HEK293 (cell line): ENCODE measurements around the gene OR10AD1.

ENCODE experiments used
- CTCF ChIA-PET: fragments of 350-600 bp; formaldehyde crosslinking; extraction: SDS; loops from one replicate; lab custom pipeline; 2021; ENCODE audit warnings: antibody characterized with exemption; lab: Yijun Ruan, JAX
- POLR2A ChIA-PET: fragments of 300-600 bp; formaldehyde crosslinking; extraction: SDS; loops from one replicate; lab custom pipeline; 2020; ENCODE audit warnings: antibody characterized with exemption, inconsistent platforms; lab: Yijun Ruan, JAX
- H3K27ac ChIP-seq: fragments of 200-500 bp; sonication (Bioruptor generic); 2 replicates; pipeline ENCODE4 v1.5.1; 2014; ENCODE audit warnings: low read depth, low read length, control low read depth, inconsistent platforms; ENCODE audit errors: extremely low read depth
- H3K36me3 ChIP-seq, 2 experiments: fragments of 200-500 bp in 1 of 2; sonication (Bioruptor generic) in 1 of 2; 1 replicate in 1 of 2; 2 replicates in 1 of 2; pipeline ENCODE4 v1.5.1; 2014 to 2017; ENCODE audit warnings: inconsistent platforms in 2 of 2, low read length in 2 of 2; ENCODE audit not compliant: control insufficient read depth in 2 of 2, insufficient read depth in 1 of 2
- H3K4me1 ChIP-seq: fragments of 200-500 bp; sonication (Bioruptor generic); 2 replicates; pipeline ENCODE4 v1.5.1; 2014; ENCODE audit warnings: mild to moderate bottlenecking, low read length, inconsistent platforms; ENCODE audit not compliant: control insufficient read depth, insufficient read depth
- H3K4me3 ChIP-seq: 2 replicates; pipeline ENCODE4 v1.5.1; 2011; ENCODE audit warnings: low read depth, mild to moderate bottlenecking, control low read depth, low read length, moderate library complexity
- H3K9me3 ChIP-seq: fragments of 200-500 bp; sonication (Bioruptor generic); 2 replicates; pipeline ENCODE4 v1.5.1; 2014; ENCODE audit warnings: low read depth, low read length, inconsistent platforms; ENCODE audit not compliant: control insufficient read depth, insufficient read depth
- ATF2 ChIP-seq: fragments of 450-650 bp; formaldehyde crosslinking; IDR thresholded peaks from 2 replicates; pipeline ENCODE4 v1.5.1; 2016; ENCODE audit warnings: missing biosample characterization, missing genetic modification characterization, low read depth
- OSR2 ChIP-seq: fragments of 450-650 bp; formaldehyde crosslinking; IDR thresholded peaks from 2 replicates; pipeline ENCODE4 v1.5.1; 2016; ENCODE audit warnings: missing biosample characterization, missing genetic modification characterization
- WT1 ChIP-seq: fragments of 450-650 bp; formaldehyde crosslinking; IDR thresholded peaks from 2 replicates; pipeline ENCODE4 v1.5.1; 2016; ENCODE audit warnings: missing biosample characterization, missing genetic modification characterization
- YY2 ChIP-seq: fragments of 450-650 bp; formaldehyde crosslinking; IDR thresholded peaks from 2 replicates; pipeline ENCODE4 v1.5.1; 2016; ENCODE audit warnings: missing biosample characterization, missing genetic modification characterization
- ZFHX2 ChIP-seq: fragments of 450-650 bp; formaldehyde crosslinking; conservative IDR thresholded peaks from 2 replicates; pipeline ENCODE4 v1.5.1; 2016; ENCODE audit warnings: missing biosample characterization, missing genetic modification characterization
- ZFP41 ChIP-seq: fragments of 450-650 bp; formaldehyde crosslinking; IDR thresholded peaks from 2 replicates; pipeline ENCODE4 v1.5.1; 2016; ENCODE audit warnings: missing biosample characterization, missing genetic modification characterization, borderline replicate concordance
- ZNF10 ChIP-seq: fragments of 450-650 bp; formaldehyde crosslinking; IDR thresholded peaks from 2 replicates; pipeline ENCODE4 v1.5.1; 2017; ENCODE audit warnings: missing biosample characterization, missing genetic modification characterization
- ZNF133 ChIP-seq: fragments of 450-650 bp; formaldehyde crosslinking; IDR thresholded peaks from 2 replicates; pipeline ENCODE4 v1.5.1; 2016; ENCODE audit warnings: missing biosample characterization, missing genetic modification characterization
- ZNF138 ChIP-seq: fragments of 450-650 bp; formaldehyde crosslinking; IDR thresholded peaks from 2 replicates; pipeline ENCODE4 v1.5.1; 2016; ENCODE audit warnings: missing biosample characterization, missing genetic modification characterization, borderline replicate concordance
- ZNF146 ChIP-seq: fragments of 450-650 bp; formaldehyde crosslinking; IDR thresholded peaks from 2 replicates; pipeline ENCODE4 v1.5.1; 2016; ENCODE audit warnings: missing biosample characterization, missing genetic modification characterization
- ZNF174 ChIP-seq: fragments of 450-650 bp; formaldehyde crosslinking; IDR thresholded peaks from 2 replicates; pipeline ENCODE4 v1.5.0; 2017; ENCODE audit warnings: missing biosample characterization, mild to moderate bottlenecking, missing genetic modification characterization
- ZNF18 ChIP-seq: fragments of 450-650 bp; formaldehyde crosslinking; IDR thresholded peaks from 2 replicates; pipeline ENCODE4 v1.5.1; 2016; ENCODE audit warnings: missing biosample characterization, missing genetic modification characterization
- ZNF184 ChIP-seq: fragments of 450-650 bp; IDR thresholded peaks from 2 replicates; pipeline ENCODE4 v1.5.1; 2018; ENCODE audit warnings: missing biosample characterization, mild to moderate bottlenecking, missing genetic modification characterization
- ZNF19 ChIP-seq: fragments of 450-650 bp; formaldehyde crosslinking; IDR thresholded peaks from 2 replicates; pipeline ENCODE4; 2016; ENCODE audit warnings: missing biosample characterization, missing genetic modification characterization, low read depth
- ZNF324 ChIP-seq: fragments of 450-650 bp; formaldehyde crosslinking; IDR thresholded peaks from 2 replicates; pipeline ENCODE4 v1.5.1; 2016; ENCODE audit warnings: missing biosample characterization, missing genetic modification characterization
- ZNF335 ChIP-seq: fragments of 450-650 bp; formaldehyde crosslinking; conservative IDR thresholded peaks from 2 replicates; pipeline ENCODE4 v1.5.1; 2016; ENCODE audit warnings: missing biosample characterization, missing genetic modification characterization
- ZNF391 ChIP-seq: fragments of 450-650 bp; formaldehyde crosslinking; IDR thresholded peaks from 2 replicates; pipeline ENCODE4 v1.5.1; 2016; ENCODE audit warnings: low read depth, missing biosample characterization, missing genetic modification characterization, borderline replicate concordance
- ZNF513 ChIP-seq: fragments of 450-650 bp; IDR thresholded peaks from 2 replicates; pipeline ENCODE4 v1.5.1; 2018; ENCODE audit warnings: missing biosample characterization, missing genetic modification characterization
- ZNF558 ChIP-seq: fragments of 450-650 bp; formaldehyde crosslinking; IDR thresholded peaks from 2 replicates; pipeline ENCODE4 v1.5.1; 2016; ENCODE audit warnings: missing biosample characterization, missing genetic modification characterization
- ZNF561 ChIP-seq: fragments of 450-650 bp; IDR thresholded peaks from 2 replicates; pipeline ENCODE4 v1.5.1; 2018; ENCODE audit warnings: missing biosample characterization, missing genetic modification characterization, borderline replicate concordance
- ZNF623 ChIP-seq: fragments of 450-650 bp; formaldehyde crosslinking; IDR thresholded peaks from 2 replicates; pipeline ENCODE4 v1.5.1; 2016; ENCODE audit warnings: missing biosample characterization, missing genetic modification characterization
- ZNF624 ChIP-seq: fragments of 450-650 bp; formaldehyde crosslinking; IDR thresholded peaks from 2 replicates; pipeline ENCODE4 v1.5.1; 2017; ENCODE audit warnings: missing biosample characterization, missing genetic modification characterization
- ZNF639 ChIP-seq: fragments of 450-650 bp; formaldehyde crosslinking; IDR thresholded peaks from 2 replicates; pipeline ENCODE4 v1.5.1; 2016; ENCODE audit warnings: missing biosample characterization, missing genetic modification characterization
- ZNF747 ChIP-seq: fragments of 450-650 bp; formaldehyde crosslinking; IDR thresholded peaks from 2 replicates; pipeline ENCODE4 v1.5.1; 2016; ENCODE audit warnings: missing biosample characterization, missing genetic modification characterization
- ZSCAN4 ChIP-seq: fragments of 450-650 bp; formaldehyde crosslinking; IDR thresholded peaks from 2 replicates; pipeline ENCODE4 v1.5.1; 2017; ENCODE audit warnings: missing biosample characterization, missing genetic modification characterization

OR10AD1 gene

GRCh38 chr12:48192861-48193260 lies 10.2 kb downstream of the OR10AD1 start:
- ChIA-PET POLR2A (no interaction called here), CTCF (interaction anchor here (0.6 to 1.5 kb wide), 3 partner anchors 65 to 450 kb away, joined by 3 to 5 read pairs (median 4); no protein-coding TSS in a partner anchor)
- TF ChIP-seq ZNF624 (tag by site-specific recombination) = no peak
- TF ChIP-seq ZNF133 = no peak
- TF ChIP-seq ZFP41 (tag by site-specific recombination) = no peak
- TF ChIP-seq, all 188 proteins: peak for 0
- 0 out of 2 replicates have a peak, but pooled peaks cover 4% of the 10 kb centered on the region for H3K4me1 ChIP-seq
- no peak overlapping the region for H3K4me3 ChIP-seq
- no peaks in the 10 kb centered on the region for H3K9me3 ChIP-seq
- no peaks in the 10 kb centered on the region for H3K36me3 ChIP-seq
- no peak overlapping the region for H3K27ac ChIP-seq

- no peak overlapping the region for H3K4me3 ChIP-seq
- no peaks in the 10 kb centered on the region for H3K9me3 ChIP-seq
- H3K27ac ChIP-seq = no peak overlapping the region
- no peaks in the 10 kb centered on the region for H3K4me1 ChIP-seq
- TF ChIP-seq ZNF324 = no peak
- no peak for TF ChIP-seq YY2 (tag by site-specific recombination)
- no peaks in the 10 kb centered on the region for H3K36me3 ChIP-seq
- ChIA-PET CTCF (no interaction called here), POLR2A (no interaction called here)
Measured at GRCh38 chr12:48191096-48191495, 12.0 kb downstream of the OR10AD1 start.

- H3K36me3 ChIP-seq = no peaks in the 10 kb centered on the region
- H3K4me3 ChIP-seq = no peak overlapping the region
- no peaks in the 10 kb centered on the region for H3K4me1 ChIP-seq
- H3K27ac ChIP-seq = no peak overlapping the region
- POLR2A ChIA-PET = no interaction called here
- H3K9me3 ChIP-seq = no peaks in the 10 kb centered on the region
- CTCF ChIA-PET = interaction anchor here (0.6 to 2.9 kb wide), 47 partner anchors 8 to 569 kb away, joined by 3 to 19 read pairs (median 4); partner anchors contain the start of gene ASB8
- TF ChIP-seq ZNF18 (no peak), ZNF513 (tag by site-specific recombination) (no peak), ZNF335 (tag by site-specific recombination) (peak; percentile 49; the same call in 1 of the 2 replicates), ZNF10 (tag by site-specific recombination) (no peak), ZNF19 (tag by site-specific recombination) (no peak), ZFHX2 (tag by site-specific recombination) (peak; percentile 45), WT1 (tag by site-specific recombination) (peak; percentile 27; the same call in 1 of the 2 replicates), ZNF558 (no peak), ZNF184 (no peak), ZNF391 (tag by site-specific recombination) (no peak), ZNF146 (tag by site-specific recombination) (no peak), ATF2 (no peak), OSR2 (tag by site-specific recombination) (no peak), ZNF747 (tag by site-specific recombination) (no peak), ZNF174 (tag by site-specific recombination) (no peak), ZNF561 (no peak; the same call in 1 of the 2 replicates), ZNF138 (tag by site-specific recombination) (no peak), ZNF639 (tag by site-specific recombination) (no peak), ZNF623 (tag by site-specific recombination) (no peak), ZSCAN4 (tag by site-specific recombination) (no peak)
Measured at GRCh38 chr12:48189331-48190125, 13.6 kb downstream of the OR10AD1 start.
